Nephron (organoid): ENCODE results near the gene CCNQ.

ENCODE experiments used
- H3K27ac Mint-ChIP-seq, 3 experiments: 2 replicates each; pipeline ENCODE4 v1.8.0; 2020; ENCODE audit warnings: mixed read lengths in 3 of 3, mild to moderate bottlenecking in 2 of 3, moderate library complexity in 1 of 3
- H3K27me3 Mint-ChIP-seq: 2 replicates; pipeline ENCODE4 v1.8.0; 2021; ENCODE audit warnings: low read depth, mild to moderate bottlenecking, moderate library complexity, mixed read lengths
- H3K36me3 Mint-ChIP-seq: 2 replicates; pipeline ENCODE4 v1.8.0; 2020; ENCODE audit warnings: low read depth, mixed read lengths
- H3K4me1 Mint-ChIP-seq: 2 replicates; pipeline ENCODE4 v1.8.0; 2020; ENCODE audit warnings: mixed read lengths
- H3K4me3 Mint-ChIP-seq, 3 experiments: 2 replicates each; pipeline ENCODE4 v1.8.0; 2020; ENCODE audit warnings: mild to moderate bottlenecking in 3 of 3, mixed read lengths in 3 of 3, moderate library complexity in 2 of 3
- H3K9me3 Mint-ChIP-seq: 2 replicates; pipeline ENCODE4 v1.8.0; 2020; ENCODE audit warnings: mixed read lengths
- CTCF ChIP-seq, 3 experiments: fragments of 200-600 bp; sonication (generic); IDR thresholded peaks; one replicate each; pipeline ENCODE4 v1.5.0; 2021; ENCODE audit warnings: antibody characterized with exemption in 3 of 3; ENCODE audit not compliant: unreplicated experiment in 3 of 3

Gene CCNQ

GRCh38 chrX:153634236-153634635 lies 35.3 kb upstream of the CCNQ start:
- Mint-ChIP-seq H3K4me3 (no peak overlapping the region), H3K27ac (no peak overlapping the region), H3K36me3 (peaks cover 4% of the 10 kb centered on the region), H3K27me3 (no peaks in the 10 kb centered on the region), H3K4me1 (peaks cover 19% of the 10 kb centered on the region), H3K9me3 (peaks cover 23% of the 10 kb centered on the region)
- TF ChIP-seq CTCF (IDR thresholded peaks at IDR 0.05; ENCODE audit: unreplicated experiment in 3 of 3) = no peak

GRCh38 chrX:153633607-153634180 lies 34.8 kb upstream of the CCNQ start:
- H3K27ac Mint-ChIP-seq = no peak overlapping the region
- H3K4me3 Mint-ChIP-seq = no peak overlapping the region
- H3K27me3 Mint-ChIP-seq = no peaks in the 10 kb centered on the region
- H3K4me1 Mint-ChIP-seq = peaks cover 16% of the 10 kb centered on the region
- H3K36me3 Mint-ChIP-seq = peaks cover 4% of the 10 kb centered on the region
- peaks cover 25% of the 10 kb centered on the region for H3K9me3 Mint-ChIP-seq
- no peak for TF ChIP-seq CTCF (IDR thresholded peaks at IDR 0.05; ENCODE audit: unreplicated experiment in 3 of 3)

DNA sequence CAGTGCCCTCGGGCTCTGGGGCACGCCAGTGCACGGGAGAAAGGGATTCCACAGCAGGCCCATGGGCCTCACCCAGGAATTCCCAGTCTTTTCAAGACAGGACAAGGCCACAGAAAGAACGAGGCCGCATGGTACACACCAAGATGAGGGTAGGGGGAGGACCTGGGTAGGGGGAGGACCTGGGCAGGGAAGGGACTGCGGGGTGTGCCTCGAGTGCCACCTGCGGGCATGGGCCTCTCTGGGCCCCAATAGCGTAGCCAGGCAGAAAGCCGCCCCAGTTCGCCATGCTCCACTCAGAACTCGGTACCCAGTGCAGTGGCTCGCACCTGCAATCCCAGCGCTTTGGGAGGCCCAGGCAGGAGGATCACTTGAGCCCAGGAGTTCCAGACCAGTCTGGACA lies 34.1 kb upstream of the CCNQ start:
- no peak overlapping the region for H3K27ac Mint-ChIP-seq
- H3K4me1 Mint-ChIP-seq = peaks cover 14% of the 10 kb centered on the region
- H3K27me3 Mint-ChIP-seq = no peaks in the 10 kb centered on the region
- peaks cover 25% of the 10 kb centered on the region for H3K9me3 Mint-ChIP-seq
- H3K4me3 Mint-ChIP-seq = no peak overlapping the region
- TF ChIP-seq CTCF (IDR thresholded peaks at IDR 0.05; ENCODE audit: unreplicated experiment in 3 of 3) = no peak
- H3K36me3 Mint-ChIP-seq = peaks cover 4% of the 10 kb centered on the region

DNA sequence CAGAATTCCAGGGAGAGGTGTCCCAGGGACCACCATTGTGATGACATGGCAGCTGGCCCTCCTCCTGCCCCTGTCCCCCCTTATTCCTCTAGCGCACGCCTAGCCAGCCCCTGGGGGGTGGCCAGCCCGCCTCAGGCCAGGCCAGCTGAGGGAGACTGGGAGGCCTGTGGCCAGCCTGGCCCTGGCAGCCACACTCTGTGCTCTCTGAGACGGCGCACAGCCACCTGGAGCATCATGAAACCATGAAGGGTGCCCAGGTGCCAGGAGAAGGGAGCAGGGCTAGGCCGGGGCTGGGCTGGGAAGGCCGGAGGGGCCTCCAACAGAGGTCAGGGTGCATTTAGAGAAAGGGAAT lies 33.6 kb upstream of the CCNQ start:
- peaks cover 4% of the 10 kb centered on the region for H3K36me3 Mint-ChIP-seq
- no peak overlapping the region for H3K4me3 Mint-ChIP-seq
- no peak for TF ChIP-seq CTCF (IDR thresholded peaks at IDR 0.05; ENCODE audit: unreplicated experiment in 3 of 3)
- H3K9me3 Mint-ChIP-seq = peaks cover 25% of the 10 kb centered on the region
- H3K4me1 Mint-ChIP-seq = peaks cover 10% of the 10 kb centered on the region
- no peak overlapping the region for H3K27ac Mint-ChIP-seq
- no peaks in the 10 kb centered on the region for H3K27me3 Mint-ChIP-seq

GRCh38 chrX:153631907-153632594 lies 33.1 kb upstream of the CCNQ start:
- no peak for TF ChIP-seq CTCF (IDR thresholded peaks at IDR 0.05; ENCODE audit: unreplicated experiment in 3 of 3)
- Mint-ChIP-seq H3K4me1 (peaks cover 9% of the 10 kb centered on the region), H3K36me3 (peaks cover 4% of the 10 kb centered on the region), H3K27me3 (no peaks in the 10 kb centered on the region), H3K9me3 (peaks cover 26% of the 10 kb centered on the region), H3K4me3 (no peak overlapping the region), H3K27ac (no peak overlapping the region)

DNA sequence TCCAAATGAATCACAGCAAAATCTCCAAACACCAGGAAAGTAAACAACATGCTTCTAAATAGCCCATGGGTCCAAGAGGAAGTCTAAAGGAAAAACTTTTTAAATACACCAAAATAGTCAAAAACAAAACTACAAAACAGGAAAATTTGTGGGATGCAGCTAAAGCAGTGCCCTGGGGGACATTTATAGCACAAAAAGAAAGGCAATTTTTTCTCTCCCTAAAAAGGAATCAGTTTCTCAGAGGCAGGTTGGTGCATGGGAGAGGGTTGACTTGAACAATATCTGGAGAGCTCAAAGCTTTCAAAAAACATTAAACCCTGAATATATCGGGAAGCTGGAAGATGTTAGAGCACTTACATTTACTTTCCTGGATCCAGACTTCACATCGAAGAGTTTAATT lies 32.4 kb upstream of the CCNQ start:
- peaks cover 9% of the 10 kb centered on the region for H3K4me1 Mint-ChIP-seq
- H3K9me3 Mint-ChIP-seq = peaks cover 26% of the 10 kb centered on the region
- TF ChIP-seq CTCF (IDR thresholded peaks at IDR 0.05; ENCODE audit: unreplicated experiment in 3 of 3) = no peak
- H3K36me3 Mint-ChIP-seq = peaks cover 4% of the 10 kb centered on the region
- no peak overlapping the region for H3K27ac Mint-ChIP-seq
- no peak overlapping the region for H3K4me3 Mint-ChIP-seq
- H3K27me3 Mint-ChIP-seq = no peaks in the 10 kb centered on the region
